ENCODE results near the gene FUBP3.

The FUBP3 gene

DNA sequence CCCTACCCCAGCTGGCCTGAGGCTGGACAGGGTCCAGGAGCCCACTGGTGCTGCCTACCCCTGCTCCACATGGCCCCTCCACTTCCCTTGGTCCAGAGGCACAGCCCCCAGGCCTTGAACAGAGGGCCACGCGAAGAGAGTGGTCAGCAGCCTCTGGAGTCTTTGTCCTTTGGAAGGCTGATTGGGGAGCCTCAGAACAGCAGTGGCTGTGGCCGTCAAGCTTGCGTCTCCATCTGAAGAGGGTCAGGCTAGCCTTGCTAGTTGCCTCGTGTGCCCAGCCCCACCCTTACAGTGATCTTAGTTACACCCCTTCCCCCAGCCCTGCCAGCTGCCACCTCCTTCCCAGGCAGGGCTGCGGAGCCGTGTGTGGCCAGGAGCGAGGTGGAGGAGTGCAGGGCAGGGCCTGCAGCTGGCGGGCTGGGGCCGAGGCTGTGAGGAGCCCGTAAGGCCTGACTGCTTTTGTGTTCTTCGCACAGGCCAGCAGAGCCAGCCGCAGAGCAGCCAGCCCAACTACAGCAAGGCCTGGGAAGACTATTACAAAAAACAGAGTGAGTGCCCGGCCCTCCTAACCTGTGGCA, 54.9 kb downstream of the FUBP3 start:
- no peak for DNase-seq (ENCODE audit: low spot score)

- DNase-seq (ENCODE audit: low spot score): no peak
Observed at GRCh38 chr9:130634801-130635200, 55.4 kb downstream of the FUBP3 start.

- DNase-seq (ENCODE audit: low spot score): no peak
Observed at GRCh38 chr9:130635306-130635705, 55.9 kb downstream of the FUBP3 start.

DNA sequence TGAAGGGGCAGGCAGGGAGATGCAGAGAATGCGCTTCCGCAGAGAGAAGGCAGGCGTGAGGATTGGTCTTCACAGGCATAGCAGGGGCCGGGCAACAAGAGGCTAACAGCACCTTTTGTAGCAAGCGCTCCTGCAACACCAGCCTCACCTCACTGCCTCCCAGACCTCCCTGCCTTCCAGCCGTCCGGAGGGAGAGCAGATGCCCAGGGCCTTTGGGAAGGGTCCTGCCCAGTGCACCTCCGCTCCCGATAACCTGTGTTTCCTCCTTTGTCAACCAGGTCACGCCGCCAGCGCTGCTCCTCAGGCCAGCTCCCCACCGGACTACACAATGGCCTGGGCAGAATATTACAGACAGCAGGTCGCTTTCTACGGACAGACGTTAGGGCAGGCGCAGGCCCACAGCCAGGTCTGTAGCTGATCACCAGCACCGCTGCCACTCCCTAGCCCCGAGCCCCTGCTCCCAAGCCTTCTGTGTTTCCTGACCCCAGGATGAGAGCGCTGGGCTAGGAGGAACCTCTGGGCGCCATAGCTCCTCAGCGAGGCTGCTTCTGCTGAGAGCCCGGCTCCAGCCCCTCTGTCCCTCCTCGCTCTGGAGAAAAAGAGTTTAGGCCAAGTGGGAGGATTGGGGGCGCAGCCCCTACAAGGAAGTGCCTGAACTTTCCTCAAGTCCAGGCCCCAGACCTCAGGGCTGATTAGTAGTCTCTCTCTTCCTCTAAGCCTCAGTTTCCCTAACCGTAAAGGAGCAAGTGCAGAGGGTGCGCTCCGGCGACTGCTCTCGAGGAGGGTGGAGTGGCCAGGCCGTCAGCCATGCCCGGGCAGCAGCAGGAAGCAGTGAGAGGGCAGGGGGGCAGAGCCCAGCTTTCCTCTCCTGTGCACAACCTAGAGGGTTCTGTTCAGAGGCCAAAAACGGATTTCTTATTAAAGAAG, 56.6 kb downstream of the FUBP3 start:
- no peak for DNase-seq (ENCODE audit: low spot score)

- no peak for DNase-seq (ENCODE audit: low spot score)
Observed at GRCh38 chr9:130636648-130637020, 57.3 kb downstream of the FUBP3 start.

DNA sequence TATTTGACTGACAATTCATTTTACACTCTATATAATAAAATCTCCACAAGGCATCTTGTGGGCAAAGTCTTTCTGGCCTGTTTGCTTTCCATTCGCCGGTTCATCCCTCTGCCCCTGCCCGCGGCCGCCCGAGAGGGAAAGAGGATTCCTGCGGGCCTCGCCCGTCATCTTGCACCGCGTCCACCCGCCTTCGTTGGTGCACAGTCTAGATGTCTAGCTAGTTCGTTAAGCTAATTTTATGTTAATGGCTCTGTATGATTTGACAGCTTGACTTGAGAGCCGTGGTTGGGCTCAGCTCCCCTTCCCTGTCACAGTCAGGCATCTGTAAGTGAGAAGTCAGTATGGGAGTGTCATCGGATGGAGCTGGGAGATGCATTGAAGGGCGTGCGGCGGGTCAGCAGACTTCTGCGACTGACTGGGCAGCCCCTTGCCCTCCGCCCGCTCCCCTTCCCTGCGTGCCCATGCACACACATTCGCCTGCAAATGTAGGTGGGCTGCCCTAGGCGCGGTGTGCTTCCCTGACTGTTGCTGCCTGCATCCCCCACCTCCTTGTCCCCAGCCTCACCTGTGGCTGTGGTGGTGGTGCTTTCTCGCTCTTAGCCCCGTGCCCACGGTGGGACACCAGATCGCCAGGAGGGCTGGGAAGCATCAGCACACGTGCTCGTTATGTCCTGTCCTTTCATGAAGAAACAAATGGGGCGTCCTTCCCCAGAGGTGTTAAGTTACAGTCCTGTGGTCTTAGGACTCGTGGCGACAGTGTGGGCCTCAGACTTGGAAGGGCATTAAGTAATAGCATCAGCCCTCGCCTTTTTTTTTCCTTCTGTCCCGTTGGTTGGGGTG, 59.1 kb downstream of the FUBP3 start:
- no peak for DNase-seq (ENCODE audit: low spot score)

GRCh38 chr9:130639124-130639765, 59.9 kb downstream of the FUBP3 start:
- DNase-seq (ENCODE audit: low spot score): no peak

GRCh38 chr9:130639866-130640555, 60.6 kb downstream of the FUBP3 start:
- no peak for DNase-seq (ENCODE audit: low spot score)

DNA sequence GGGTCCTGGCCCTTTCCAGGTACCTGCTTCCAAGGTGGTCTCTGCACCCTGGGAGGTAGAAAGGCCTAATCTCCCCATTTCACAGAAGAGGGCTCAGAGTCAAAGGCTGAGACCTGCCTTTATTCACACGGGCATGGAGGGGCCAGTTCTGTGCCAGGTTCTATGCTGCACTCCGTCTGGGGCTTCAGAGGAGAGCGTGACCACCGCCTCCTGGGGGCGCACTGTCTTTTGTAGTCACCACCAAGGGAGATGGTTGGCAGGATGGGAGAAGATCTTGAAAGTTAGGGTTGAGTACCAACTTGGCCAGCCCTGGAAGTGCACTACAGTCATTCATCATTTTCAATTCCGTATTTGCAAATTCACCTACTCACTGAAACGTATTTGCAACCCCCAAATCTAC, 61.3 kb downstream of the FUBP3 start:
- DNase-seq (ENCODE audit: low spot score): no peak

DNA sequence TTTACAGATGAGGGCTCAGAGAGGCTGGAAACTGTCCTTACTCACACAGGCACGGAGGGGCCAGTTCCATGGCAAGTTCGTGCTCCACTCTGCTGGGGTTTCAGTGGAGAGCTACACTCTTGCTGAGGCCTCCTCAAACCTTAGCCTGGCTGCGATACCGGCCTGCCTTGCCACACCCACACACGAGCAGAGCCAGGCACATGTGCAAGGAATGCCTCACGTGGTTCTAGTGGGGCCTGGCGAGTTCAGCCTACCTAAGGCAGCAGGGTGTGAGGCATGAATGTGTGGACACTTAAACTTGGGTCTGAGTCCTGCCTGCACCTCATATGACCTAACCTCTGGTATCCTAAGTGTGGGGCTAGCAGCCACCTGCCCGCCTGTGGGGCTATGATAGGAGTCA, 63.5 kb downstream of the FUBP3 start:
- DNase-seq (ENCODE audit: low spot score): no peak

- no peak for DNase-seq (ENCODE audit: low spot score)
Observed at GRCh38 chr9:130651221-130651620, 71.8 kb downstream of the FUBP3 start.

GRCh38 chr9:130651752-130652151, 72.4 kb downstream of the FUBP3 start:
- no peak for DNase-seq (ENCODE audit: low spot score)

- DNase-seq (ENCODE audit: low spot score): no peak
Observed at GRCh38 chr9:130654879-130655278, 75.5 kb downstream of the FUBP3 start.

- no peak for DNase-seq (ENCODE audit: low spot score)
Observed at GRCh38 chr9:130658893-130659698, 79.7 kb downstream of the FUBP3 start.

DNA sequence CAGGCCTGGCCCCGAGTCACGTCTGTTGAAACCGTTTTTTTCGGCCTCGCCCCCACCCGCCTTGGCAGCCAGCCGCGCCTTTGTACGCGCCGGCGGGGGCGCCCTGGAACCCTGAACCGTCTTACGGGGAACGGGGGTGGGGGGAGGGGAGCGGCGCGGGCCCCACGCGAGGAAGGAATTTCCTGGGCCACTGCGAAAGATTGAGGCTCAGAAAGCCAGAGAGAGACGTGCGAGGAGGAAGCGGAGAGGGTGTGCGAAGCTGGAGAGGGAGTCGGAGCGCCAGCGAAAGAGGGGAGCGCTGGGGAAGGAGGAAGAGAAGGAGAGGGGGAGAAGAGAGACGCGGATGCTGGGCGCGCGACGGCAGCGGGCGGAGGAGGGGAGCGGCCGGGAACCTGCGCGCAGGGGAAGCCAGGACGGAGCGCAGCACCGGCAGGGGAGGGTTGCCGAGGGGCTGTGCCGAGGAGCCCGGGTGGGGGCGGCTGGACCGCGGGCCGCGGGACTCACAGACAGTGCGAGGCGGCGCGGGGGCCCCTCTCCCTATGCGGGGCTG, 80.4 kb downstream of the FUBP3 start:
- no peak for DNase-seq (ENCODE audit: low spot score)

DNA sequence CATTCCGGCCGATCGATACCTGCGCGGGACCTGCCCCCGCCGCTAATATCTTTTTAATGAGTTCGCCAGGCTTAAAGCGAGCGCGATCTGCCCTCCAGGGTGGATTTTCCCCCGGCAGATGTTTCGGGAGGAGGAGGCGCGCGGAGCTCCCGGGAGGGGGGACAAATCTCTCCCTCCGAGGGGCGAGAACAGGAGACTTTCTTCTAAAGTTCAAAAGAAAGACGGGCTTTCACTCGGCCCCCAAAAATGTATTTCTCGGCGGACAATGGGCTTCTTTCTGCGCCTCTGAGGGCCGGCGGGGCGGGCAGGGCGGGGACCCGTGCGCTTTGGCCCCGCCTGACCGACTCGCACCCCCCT, 80.9 kb downstream of the FUBP3 start:
- DNase-seq (ENCODE audit: low spot score): no peak

DNA sequence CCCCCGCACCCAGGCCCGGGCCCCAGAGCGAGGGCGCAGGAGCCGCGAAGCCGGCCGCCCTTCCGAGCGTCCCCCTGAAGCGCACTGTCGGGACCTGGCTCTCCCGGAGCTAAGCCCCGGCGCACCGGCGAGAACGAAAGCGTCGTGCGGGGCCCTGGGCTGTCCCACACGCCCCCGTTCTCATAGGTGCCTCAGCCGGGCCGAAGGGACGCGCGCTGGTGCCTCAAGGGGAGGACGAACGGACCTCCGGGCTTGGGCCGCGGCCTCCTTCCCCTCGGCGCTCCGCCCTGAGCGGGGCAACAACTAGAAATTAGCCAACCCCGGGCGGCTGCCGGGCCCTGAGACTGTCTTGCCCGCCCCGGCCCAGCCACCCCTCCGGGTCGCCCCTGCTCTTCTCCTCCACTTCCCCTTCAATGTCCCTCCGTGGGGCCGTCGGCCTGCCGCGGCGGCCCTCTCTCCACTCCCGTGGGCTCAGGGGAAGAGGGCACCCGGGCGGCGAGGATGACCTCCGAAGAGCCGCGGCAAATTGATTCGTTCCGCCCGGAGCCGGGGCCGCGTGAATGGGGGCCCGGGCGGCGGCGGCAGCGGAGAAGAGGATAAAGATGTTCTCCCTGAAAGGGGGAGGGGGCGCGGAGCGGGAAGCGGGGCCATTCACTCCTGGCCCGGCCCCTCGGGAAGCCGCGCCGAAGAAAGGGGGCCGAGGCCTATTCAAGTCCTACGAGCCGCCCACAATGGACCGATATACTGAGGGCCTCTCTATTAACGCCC, 81.5 kb downstream of the FUBP3 start:
- no peak for DNase-seq (ENCODE audit: low spot score)

DNA sequence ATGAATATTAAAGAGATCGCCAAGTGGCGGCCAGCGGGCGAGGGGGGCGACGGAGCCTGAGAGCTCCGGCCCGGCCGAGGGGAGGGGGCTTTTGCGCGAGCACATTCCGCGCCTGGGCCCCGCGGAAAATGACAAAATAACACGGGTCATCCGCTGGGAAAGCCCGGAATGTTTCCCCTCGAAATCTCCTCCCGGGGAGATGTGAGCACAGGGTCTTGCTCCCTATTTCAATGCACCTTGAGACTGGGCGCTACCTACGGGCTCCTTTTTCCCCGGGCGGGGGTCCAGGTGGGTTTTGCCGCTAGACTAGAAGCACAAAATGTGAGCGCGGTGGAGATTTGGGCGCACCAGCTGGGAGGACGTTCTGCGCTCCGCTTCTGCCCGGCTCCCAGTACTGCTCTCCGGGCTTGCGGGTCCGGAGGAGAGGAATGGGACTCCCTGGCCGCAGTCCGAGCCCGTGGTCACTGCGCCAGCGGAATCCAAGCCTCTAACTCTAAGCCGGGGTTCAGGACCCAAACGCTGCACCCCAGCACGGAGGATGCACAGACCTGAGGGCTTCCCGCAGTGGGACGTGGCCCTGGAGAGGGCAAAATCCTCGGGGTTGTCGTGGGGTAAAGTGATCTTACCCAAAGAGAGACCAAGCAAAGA, 82.2 kb downstream of the FUBP3 start:
- no peak for DNase-seq (ENCODE audit: low spot score)
